Neural cell (in vitro differentiated cells): ENCODE results near the gene METTL1.
"Not testable (repeated sequence)": the region's sequence is repeated elsewhere in the genome, so short reads cannot be mapped to it uniquely, and the experiment has no call there.

ENCODE experiments used
- CTCF ChIP-seq: fragments of 450-650 bp; IDR thresholded peaks from 2 replicates; pipeline ENCODE4 v1.5.1; 2014; ENCODE audit warnings: antibody characterized with exemption, mild to moderate bottlenecking, moderate library complexity; ENCODE audit not compliant: poor library complexity, severe bottlenecking
- EP300 ChIP-seq: fragments of 450-650 bp; conservative IDR thresholded peaks from 2 replicates; pipeline ENCODE4 v1.6.1; 2014; ENCODE audit warnings: antibody characterized with exemption, mild to moderate bottlenecking, moderate library complexity; ENCODE audit not compliant: poor library complexity, severe bottlenecking
- EZH2 ChIP-seq: fragments of 200-600, 300-800 bp; shearing (Covaris generic), sonication (generic); IDR thresholded peaks from 2 replicates; pipeline ENCODE4 v1.6.1; 2014; ENCODE audit warnings: antibody characterized with exemption, low read length, borderline replicate concordance, mild to moderate bottlenecking; ENCODE audit not compliant: insufficient read depth, poor library complexity, severe bottlenecking
- MXI1 ChIP-seq: fragments of 450-650 bp; conservative IDR thresholded peaks from 2 replicates; pipeline ENCODE4 v1.6.1; 2014; ENCODE audit warnings: antibody characterized with exemption, mild to moderate bottlenecking; ENCODE audit not compliant: poor library complexity, severe bottlenecking
- POLR2AphosphoS5 ChIP-seq: IDR thresholded peaks from 2 replicates; pipeline ENCODE4 v1.6.1; 2012
- RAD21 ChIP-seq: fragments of 450-650 bp; conservative IDR thresholded peaks from 2 replicates; pipeline ENCODE4 v1.6.1; 2014; ENCODE audit warnings: antibody characterized with exemption, mild to moderate bottlenecking, moderate library complexity
- REST ChIP-seq: IDR thresholded peaks from 2 replicates; pipeline ENCODE4 v1.6.1; 2012; ENCODE audit warnings: borderline replicate concordance
- SMC3 ChIP-seq: fragments of 450-650 bp; conservative IDR thresholded peaks from 2 replicates; pipeline ENCODE4 v1.6.1; 2014; ENCODE audit warnings: antibody characterized with exemption, mild to moderate bottlenecking, moderate library complexity; ENCODE audit not compliant: poor library complexity
- TAF1 ChIP-seq: IDR thresholded peaks from 2 replicates; pipeline ENCODE4 v1.6.1; 2012; ENCODE audit warnings: low read depth

- not testable (repeated sequence) for TF ChIP-seq CTCF, POLR2AphosphoS5, EP300, MXI1, SMC3, EZH2, REST, TAF1, RAD21
These were observed 48.2 kb upstream of the METTL1 start for GRCh38 chr12:57820119-57820518.
